Neural progenitor cell (in vitro differentiated cells): ENCODE data around the gene ABCC9.

Experiments
- EZH2 ChIP-seq: fragments of 200-600 bp; sonication (generic); IDR thresholded peaks from 2 replicates; pipeline ENCODE4 v1.6.1; 2017; ENCODE audit warnings: antibody characterized with exemption, mild to moderate bottlenecking, moderate library complexity
- TF ChIP-seq, protein P1 (sequence below): fragments of 200-600 bp; sonication (generic); IDR thresholded peaks from 2 replicates; pipeline ENCODE4 v1.5.1; 2017; ENCODE audit warnings: antibody characterized with exemption, mild to moderate bottlenecking

DNA sequence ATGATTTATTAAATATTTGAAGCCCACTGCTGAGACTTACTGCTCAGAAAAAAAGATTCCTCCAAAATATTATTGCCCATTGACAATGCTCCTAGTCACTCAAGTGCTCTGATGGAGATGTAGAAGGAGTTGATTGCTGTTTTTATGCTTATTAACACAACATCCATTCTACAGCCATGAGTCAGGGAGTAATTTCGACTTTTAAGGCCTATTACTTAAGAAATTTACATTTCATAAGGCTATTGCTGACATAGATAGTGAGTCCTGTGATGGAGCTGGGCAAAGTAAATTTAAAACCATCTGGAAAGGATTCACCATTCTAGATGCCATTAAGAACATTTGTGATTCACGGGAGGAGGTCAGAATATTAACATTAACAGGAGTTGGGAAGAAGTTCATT, 171.9 kb downstream of the ABCC9 start:
- TF ChIP-seq, protein P1, sequence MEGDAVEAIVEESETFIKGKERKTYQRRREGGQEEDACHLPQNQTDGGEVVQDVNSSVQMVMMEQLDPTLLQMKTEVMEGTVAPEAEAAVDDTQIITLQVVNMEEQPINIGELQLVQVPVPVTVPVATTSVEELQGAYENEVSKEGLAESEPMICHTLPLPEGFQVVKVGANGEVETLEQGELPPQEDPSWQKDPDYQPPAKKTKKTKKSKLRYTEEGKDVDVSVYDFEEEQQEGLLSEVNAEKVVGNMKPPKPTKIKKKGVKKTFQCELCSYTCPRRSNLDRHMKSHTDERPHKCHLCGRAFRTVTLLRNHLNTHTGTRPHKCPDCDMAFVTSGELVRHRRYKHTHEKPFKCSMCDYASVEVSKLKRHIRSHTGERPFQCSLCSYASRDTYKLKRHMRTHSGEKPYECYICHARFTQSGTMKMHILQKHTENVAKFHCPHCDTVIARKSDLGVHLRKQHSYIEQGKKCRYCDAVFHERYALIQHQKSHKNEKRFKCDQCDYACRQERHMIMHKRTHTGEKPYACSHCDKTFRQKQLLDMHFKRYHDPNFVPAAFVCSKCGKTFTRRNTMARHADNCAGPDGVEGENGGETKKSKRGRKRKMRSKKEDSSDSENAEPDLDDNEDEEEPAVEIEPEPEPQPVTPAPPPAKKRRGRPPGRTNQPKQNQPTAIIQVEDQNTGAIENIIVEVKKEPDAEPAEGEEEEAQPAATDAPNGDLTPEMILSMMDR: no peak
- TF ChIP-seq EZH2: no peak
